HG02943 (cell line): ENCODE data around the gene MAD1L1.

Source experiments
- ATAC-seq: cut with Tn5 transposase; IDR thresholded peaks from one replicate; pipeline ENCODE4 v1.9.1; 2021; ENCODE audit warnings: mild to moderate bottlenecking, low read depth, moderate library complexity; ENCODE audit not compliant: unreplicated experiment

Gene MAD1L1

GRCh38 chr7:2244404-2244995, 11.8 kb upstream of the MAD1L1 start:
- no peak for ATAC-seq

- no peak for ATAC-seq
Observed at GRCh38 chr7:2243458-2243857, 10.7 kb upstream of the MAD1L1 start.

- peak; percentile 27 for ATAC-seq
Observed at GRCh38 chr7:2242541-2243429, 10.0 kb upstream of the MAD1L1 start.

GRCh38 chr7:2241580-2242540, 9.1 kb upstream of the MAD1L1 start, which contains the start of the genes MRM2 and NUDT1:
MRM2 (minus strand) TSS chr7:2242205; CDS start chr7:2242169, 36 bp downstream.
NUDT1 (plus strand) TSS chr7:2242226; CDS start chr7:2244575, 2,349 bp downstream.
- ATAC-seq = peak; percentile 55

GRCh38 chr7:2239242-2239641, 6.5 kb upstream of the MAD1L1 start:
- ATAC-seq = no peak

GRCh38 chr7:2237109-2237602, 4.4 kb upstream of the MAD1L1 start:
- no peak for ATAC-seq

- ATAC-seq = no peak
Observed at GRCh38 chr7:2233926-2234325, 1.2 kb upstream of the MAD1L1 start.

- ATAC-seq = peak; percentile 36
Observed at GRCh38 chr7:2231992-2232765, 566 bp downstream of the MAD1L1 start.

- no peak for ATAC-seq
Observed at GRCh38 chr7:2230882-2231281, 1.9 kb downstream of the MAD1L1 start.

GRCh38 chr7:2230226-2230625, 2.5 kb downstream of the MAD1L1 start:
- no peak for ATAC-seq

GRCh38 chr7:2229467-2229866, 3.3 kb downstream of the MAD1L1 start:
- ATAC-seq = no peak

- ATAC-seq = no peak
Observed at GRCh38 chr7:2228921-2229320, 3.8 kb downstream of the MAD1L1 start.

GRCh38 chr7:2227699-2228098, 5.0 kb downstream of the MAD1L1 start:
- no peak for ATAC-seq

GRCh38 chr7:2225830-2226229, 6.9 kb downstream of the MAD1L1 start:
- no peak for ATAC-seq

GRCh38 chr7:2225336-2225735, 7.4 kb downstream of the MAD1L1 start:
- ATAC-seq = no peak

GRCh38 chr7:2224934-2225333, 7.8 kb downstream of the MAD1L1 start:
- ATAC-seq = no peak

GRCh38 chr7:2224491-2224928, 8.2 kb downstream of the MAD1L1 start:
- no peak for ATAC-seq

GRCh38 chr7:2223321-2223720, 9.4 kb downstream of the MAD1L1 start:
- no peak for ATAC-seq

GRCh38 chr7:2222516-2222915, 10.2 kb downstream of the MAD1L1 start:
- no peak for ATAC-seq

- ATAC-seq = no peak
Observed at GRCh38 chr7:2220954-2221353, 11.8 kb downstream of the MAD1L1 start.
